ENCODE measurements around the gene MYO5B.

DNA sequence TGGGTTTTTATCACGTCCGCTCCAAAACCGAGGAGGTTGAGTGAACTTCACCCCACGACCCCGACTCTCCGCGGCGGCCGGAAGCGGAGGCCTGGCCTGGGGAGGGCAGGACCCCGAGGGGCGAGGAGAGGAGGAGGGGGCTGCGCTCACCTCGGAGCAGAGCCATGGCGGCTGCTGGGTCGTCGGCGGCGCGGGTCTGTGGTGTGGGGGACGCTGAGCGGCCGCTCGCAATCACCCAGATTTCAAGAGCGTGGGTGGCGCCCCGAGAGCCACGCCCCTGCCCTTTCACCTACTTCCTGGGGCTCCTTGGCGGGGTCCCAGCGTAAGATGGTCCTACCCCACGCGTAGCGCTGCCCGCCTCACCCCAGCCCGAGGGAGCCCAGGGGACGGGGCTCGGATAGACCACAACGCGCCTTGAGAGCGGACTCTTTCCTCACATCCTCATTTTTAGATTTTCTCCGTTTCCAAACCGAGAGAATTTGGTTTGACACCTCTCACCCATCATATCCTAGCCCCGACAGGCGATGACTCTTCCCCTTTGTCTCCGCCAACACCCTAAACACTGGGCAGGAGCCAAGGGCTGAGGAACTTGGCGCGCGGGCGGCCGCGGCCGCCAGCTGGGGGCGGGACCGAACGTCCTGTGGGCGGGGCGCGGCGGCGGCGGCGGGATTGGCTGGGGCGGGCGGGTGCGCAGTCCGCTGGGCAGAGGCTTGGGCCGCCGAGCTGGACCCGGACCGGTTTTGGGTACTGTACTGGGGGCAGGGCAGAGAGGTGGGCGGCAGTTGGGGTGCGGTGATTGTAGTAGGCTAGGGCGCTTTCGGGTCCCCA, 381.4 kb downstream of the MYO5B start, which contains the start of gene ACAA2:
- TF ChIP-seq CTCF (IDR thresholded peaks at IDR 0.05; ENCODE audit: low read depth, low read length, missing input control) (no peak), YY1 (IDR thresholded peaks at IDR 0.05) (peak; percentile 25), ATF3 (IDR thresholded peaks at IDR 0.05) (no peak), REST (IDR thresholded peaks at IDR 0.05) (peak; percentile 83), EGR1 (IDR thresholded peaks at IDR 0.05; ENCODE audit: low read depth in 2 of 2) (peak; percentile 93 to 94), RAD21 (IDR thresholded peaks at IDR 0.05) (no peak), HNF4G (IDR thresholded peaks at IDR 0.05) (no peak)
- TF ChIP-seq, protein P1, sequence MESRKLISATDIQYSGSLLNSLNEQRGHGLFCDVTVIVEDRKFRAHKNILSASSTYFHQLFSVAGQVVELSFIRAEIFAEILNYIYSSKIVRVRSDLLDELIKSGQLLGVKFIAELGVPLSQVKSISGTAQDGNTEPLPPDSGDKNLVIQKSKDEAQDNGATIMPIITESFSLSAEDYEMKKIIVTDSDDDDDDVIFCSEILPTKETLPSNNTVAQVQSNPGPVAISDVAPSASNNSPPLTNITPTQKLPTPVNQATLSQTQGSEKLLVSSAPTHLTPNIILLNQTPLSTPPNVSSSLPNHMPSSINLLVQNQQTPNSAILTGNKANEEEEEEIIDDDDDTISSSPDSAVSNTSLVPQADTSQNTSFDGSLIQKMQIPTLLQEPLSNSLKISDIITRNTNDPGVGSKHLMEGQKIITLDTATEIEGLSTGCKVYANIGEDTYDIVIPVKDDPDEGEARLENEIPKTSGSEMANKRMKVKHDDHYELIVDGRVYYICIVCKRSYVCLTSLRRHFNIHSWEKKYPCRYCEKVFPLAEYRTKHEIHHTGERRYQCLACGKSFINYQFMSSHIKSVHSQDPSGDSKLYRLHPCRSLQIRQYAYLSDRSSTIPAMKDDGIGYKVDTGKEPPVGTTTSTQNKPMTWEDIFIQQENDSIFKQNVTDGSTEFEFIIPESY (IDR thresholded peaks at IDR 0.05): no peak

Measured in liver (tissue), 3 donors.